Measurements from ENCODE around the gene DCAF11. TPM values are rescaled to one million over a fixed set of nuclear protein-coding genes. Genes with fewer than 3 reads are reported as not detected.

DCAF11 gene
- total RNA-seq, 1 experiment from 2014 or later: 68.2 TPM

- Histone ChIP-seq H3K79me2 (ENCODE audit: low read length) (peaks cover 59% of the 10 kb centered on the region), H3K27ac (ENCODE audit: low read length) (no peak overlapping the region), H4K20me1 (ENCODE audit: low read length) (no peaks in the 10 kb centered on the region), H3K9ac (ENCODE audit: low read length) (no peak overlapping the region), H3K4me1 (ENCODE audit: insufficient read depth, low read length) (peaks cover 26% of the 10 kb centered on the region), H3K9me2 (replicated peaks; ENCODE audit: low read length) (no peaks in the 10 kb centered on the region), H3K4me2 (ENCODE audit: low read length) (no peak overlapping the region), H3K36me3 (ENCODE audit: low read depth, low read length) (peaks cover 11% of the 10 kb centered on the region; the same call in 1 of the 2 replicates), H2AFZ (ENCODE audit: low read length) (no peak overlapping the region), H3F3A (ENCODE audit: low read length, unreplicated experiment) (no peaks in the 10 kb centered on the region), H3K9me3 (ENCODE audit: low read length) (no peaks in the 10 kb centered on the region), H3K27me3 (ENCODE audit: low read length) (no peaks in the 10 kb centered on the region), H3K4me3 (ENCODE audit: low read length) (no peak overlapping the region)
- no peak for TF ChIP-seq EZH2phosphoT487 (IDR thresholded peaks at IDR 0.05; ENCODE audit: borderline replicate concordance, low read length)
- TF ChIP-seq EZH2 (IDR thresholded peaks at IDR 0.05; ENCODE audit: low read length, unreplicated experiment): no peak
- TF ChIP-seq CTCF (conservative IDR thresholded peaks at IDR 0.05; ENCODE audit: low read depth, low read length): no peak
- ATAC-seq: no peak
- no TSS peak for BruUV-seq (replicated peaks)
- DNase-seq: no peak
- ChIA-PET POLR2A (ENCODE audit: unreplicated experiment) (no interaction called here), CTCF (no interaction called here)
- intact Hi-C loops (cut with micrococcal nuclease): no loop called here
Measured at GRCh38 chr14:24143511-24143910, 28.9 kb downstream of the DCAF11 start.

GRCh38 chr14:24144451-24144850 lies 29.9 kb downstream of the DCAF11 start:
- H3K4me2 ChIP-seq (ENCODE audit: low read length): no peak overlapping the region
- no peak overlapping the region for H2AFZ ChIP-seq (ENCODE audit: low read length)
- no peaks in the 10 kb centered on the region for H4K20me1 ChIP-seq (ENCODE audit: low read length)
- DNase-seq (no peak), ATAC-seq (no peak)
- no peak for TF ChIP-seq EZH2 (IDR thresholded peaks at IDR 0.05; ENCODE audit: low read length, unreplicated experiment)
- no peak for TF ChIP-seq EZH2phosphoT487 (IDR thresholded peaks at IDR 0.05; ENCODE audit: borderline replicate concordance, low read length)
- no peak for TF ChIP-seq CTCF (conservative IDR thresholded peaks at IDR 0.05; ENCODE audit: low read depth, low read length)
- no peak overlapping the region for H3K27ac ChIP-seq (ENCODE audit: low read length)
- peaks cover 25% of the 10 kb centered on the region for H3K4me1 ChIP-seq (ENCODE audit: insufficient read depth, low read length)
- no TSS peak for BruUV-seq (replicated peaks)
- no peak overlapping the region for H3K9ac ChIP-seq (ENCODE audit: low read length)
- no peaks in the 10 kb centered on the region for H3K9me2 ChIP-seq (replicated peaks; ENCODE audit: low read length)
- H3K79me2 ChIP-seq (ENCODE audit: low read length): peaks cover 59% of the 10 kb centered on the region
- no peak overlapping the region for H3K4me3 ChIP-seq (ENCODE audit: low read length)
- intact Hi-C loops (cut with micrococcal nuclease): no loop called here
- no peaks in the 10 kb centered on the region for H3K9me3 ChIP-seq (ENCODE audit: low read length)
- no peaks in the 10 kb centered on the region for H3K27me3 ChIP-seq (ENCODE audit: low read length)
- ChIA-PET CTCF (no interaction called here), POLR2A (ENCODE audit: unreplicated experiment) (no interaction called here)
- H3F3A ChIP-seq (ENCODE audit: low read length, unreplicated experiment): no peaks in the 10 kb centered on the region
- H3K36me3 ChIP-seq (ENCODE audit: low read depth, low read length): peaks cover 7% of the 10 kb centered on the region; the same call in 1 of the 2 replicates

- ATAC-seq (no peak), DNase-seq (no peak)
- Histone ChIP-seq H3K4me3 (ENCODE audit: low read length) (peak overlapping the region; percentile 86), H3K36me3 (ENCODE audit: low read depth, low read length) (peaks cover 11% of the 10 kb centered on the region; the same call in 1 of the 2 replicates), H3K27me3 (ENCODE audit: low read length) (no peaks in the 10 kb centered on the region), H3K4me1 (ENCODE audit: insufficient read depth, low read length) (peaks cover 21% of the 10 kb centered on the region), H3K4me2 (ENCODE audit: low read length) (peak overlapping the region; percentile 90), H3K9ac (ENCODE audit: low read length) (peak overlapping the region; percentile 84; the same call in 1 of the 2 replicates), H3F3A (ENCODE audit: low read length, unreplicated experiment) (no peaks in the 10 kb centered on the region), H3K9me2 (replicated peaks; ENCODE audit: low read length) (no peaks in the 10 kb centered on the region), H3K27ac (ENCODE audit: low read length) (no peak overlapping the region), H3K79me2 (ENCODE audit: low read length) (peaks cover 57% of the 10 kb centered on the region), H3K9me3 (ENCODE audit: low read length) (no peaks in the 10 kb centered on the region), H2AFZ (ENCODE audit: low read length) (no peak overlapping the region), H4K20me1 (ENCODE audit: low read length) (no peaks in the 10 kb centered on the region)
- no peak for TF ChIP-seq CTCF (conservative IDR thresholded peaks at IDR 0.05; ENCODE audit: low read depth, low read length)
- TF ChIP-seq EZH2 (IDR thresholded peaks at IDR 0.05; ENCODE audit: low read length, unreplicated experiment): no peak
- POLR2A ChIA-PET (ENCODE audit: unreplicated experiment): no interaction called here
- CTCF ChIA-PET: no interaction called here
- BruUV-seq (replicated peaks): no TSS peak
- intact Hi-C loops (cut with micrococcal nuclease): no loop called here
Measured at GRCh38 chr14:24145219-24145618, 30.6 kb downstream of the DCAF11 start.
